HFFc6 (cell line): ENCODE data around the gene CCSER1. TPM values are rescaled to one million over a fixed set of nuclear protein-coding genes. Genes with fewer than 3 reads are reported as not detected.

Experiments
- DNase-seq: peaks from one replicate; pipeline ENCODE4 v3.0.0-alpha.2; 2018
- H3K27ac Mint-ChIP-seq: 2 replicates; pipeline ENCODE4 v1.8.0; 2020; ENCODE audit warnings: mild to moderate bottlenecking, mixed read lengths
- H3K27me3 Mint-ChIP-seq: 2 replicates; pipeline ENCODE4 v1.8.0; 2021; ENCODE audit warnings: mild to moderate bottlenecking, moderate library complexity, mixed read lengths; ENCODE audit not compliant: insufficient read depth
- H3K36me3 Mint-ChIP-seq: 2 replicates; pipeline ENCODE4 v1.8.0; 2021; ENCODE audit warnings: low read depth, mixed read lengths
- H3K4me1 Mint-ChIP-seq: 2 replicates; pipeline ENCODE4 v1.8.0; 2020; ENCODE audit warnings: low read depth, mixed read lengths
- H3K4me3 Mint-ChIP-seq: 2 replicates; pipeline ENCODE4 v1.8.0; 2020; ENCODE audit warnings: mild to moderate bottlenecking, moderate library complexity, mixed read lengths
- H3K9me3 Mint-ChIP-seq: 2 replicates; pipeline ENCODE4 v1.8.0; 2020; ENCODE audit warnings: mild to moderate bottlenecking, mixed read lengths
- CTCF ChIP-seq: fragments of 200-600 bp; sonication (generic); IDR thresholded peaks from 2 replicates; pipeline ENCODE4 v1.5.0; 2021; ENCODE audit warnings: antibody characterized with exemption, mild to moderate bottlenecking
- total RNA-seq, 6 experiments: library from RNA; stranded (reverse); fragmentation: NEBNext Ultra II Directional; extraction: Animal tissue kit (Norgen Biotek cat#: 25700); gene quantifications; 2 replicates in 1 of 6; 3 replicates in 5 of 6; pipeline ENCODE4 v1.2.3, GENCODE V29; 2021

The CCSER1 gene
- total RNA-seq, 6 experiments from 2014 or later: not detected

- no peaks in the 10 kb centered on the region; the same call in 1 of the 2 replicates for H3K27me3 Mint-ChIP-seq
- no peak for DNase-seq
- H3K9me3 Mint-ChIP-seq: peaks cover 18% of the 10 kb centered on the region
Measured at GRCh38 chr4:91032725-91033445, 905.7 kb downstream of the CCSER1 start.

GRCh38 chr4:91035276-91035675 lies 908.1 kb downstream of the CCSER1 start:
- Mint-ChIP-seq H3K27ac (no peak overlapping the region), H3K36me3 (no peaks in the 10 kb centered on the region), H3K27me3 (no peaks in the 10 kb centered on the region; the same call in 1 of the 2 replicates), H3K4me1 (no peaks in the 10 kb centered on the region), H3K9me3 (peaks cover 17% of the 10 kb centered on the region), H3K4me3 (no peak overlapping the region)
- no peak for DNase-seq
- no peak for TF ChIP-seq CTCF

More at GRCh38 chr4:91032725-91033445, 905.7 kb downstream of the CCSER1 start:
- no peak for TF ChIP-seq CTCF
- no peaks in the 10 kb centered on the region for H3K36me3 Mint-ChIP-seq
- H3K4me1 Mint-ChIP-seq: no peaks in the 10 kb centered on the region
- no peak overlapping the region for H3K27ac Mint-ChIP-seq
- no peak overlapping the region for H3K4me3 Mint-ChIP-seq

GRCh38 chr4:91037951-91038350 lies 910.8 kb downstream of the CCSER1 start:
- DNase-seq: no peak
- no peaks in the 10 kb centered on the region for H3K36me3 Mint-ChIP-seq
- no peak for TF ChIP-seq CTCF
- no peaks in the 10 kb centered on the region for H3K4me1 Mint-ChIP-seq
- peaks cover 20% of the 10 kb centered on the region for H3K9me3 Mint-ChIP-seq
- no peaks in the 10 kb centered on the region; the same call in 1 of the 2 replicates for H3K27me3 Mint-ChIP-seq
- no peak overlapping the region for H3K4me3 Mint-ChIP-seq
- no peak overlapping the region for H3K27ac Mint-ChIP-seq

- no peak for DNase-seq
- Mint-ChIP-seq H3K9me3 (peaks cover 14% of the 10 kb centered on the region), H3K36me3 (no peaks in the 10 kb centered on the region), H3K27ac (no peak overlapping the region), H3K4me1 (no peaks in the 10 kb centered on the region), H3K27me3 (no peaks in the 10 kb centered on the region), H3K4me3 (no peak overlapping the region)
- TF ChIP-seq CTCF: no peak
Measured at GRCh38 chr4:91057871-91058270, 930.7 kb downstream of the CCSER1 start.

GRCh38 chr4:91058345-91058744 lies 931.2 kb downstream of the CCSER1 start:
- Mint-ChIP-seq H3K36me3 (no peaks in the 10 kb centered on the region), H3K27me3 (no peaks in the 10 kb centered on the region), H3K27ac (no peak overlapping the region), H3K4me3 (no peak overlapping the region), H3K9me3 (peaks cover 14% of the 10 kb centered on the region), H3K4me1 (no peaks in the 10 kb centered on the region)
- DNase-seq: no peak
- TF ChIP-seq CTCF: no peak
